Activated CD8-positive, alpha-beta memory T cell treated with anti-CD3 and anti-CD28 coated beads, Interleukin-2, amount 50 U/mL, for 48 hours (primary cell): ENCODE data around the gene PTPRN2.
"Not testable (repeated sequence)": the region's sequence is repeated elsewhere in the genome, so short reads cannot be mapped to it uniquely, and the experiment has no call there.

Experiments
- DNase-seq: peaks from one replicate; pipeline ENCODE4 v3.0.0-alpha.2; 2020

The PTPRN2 gene

DNA sequence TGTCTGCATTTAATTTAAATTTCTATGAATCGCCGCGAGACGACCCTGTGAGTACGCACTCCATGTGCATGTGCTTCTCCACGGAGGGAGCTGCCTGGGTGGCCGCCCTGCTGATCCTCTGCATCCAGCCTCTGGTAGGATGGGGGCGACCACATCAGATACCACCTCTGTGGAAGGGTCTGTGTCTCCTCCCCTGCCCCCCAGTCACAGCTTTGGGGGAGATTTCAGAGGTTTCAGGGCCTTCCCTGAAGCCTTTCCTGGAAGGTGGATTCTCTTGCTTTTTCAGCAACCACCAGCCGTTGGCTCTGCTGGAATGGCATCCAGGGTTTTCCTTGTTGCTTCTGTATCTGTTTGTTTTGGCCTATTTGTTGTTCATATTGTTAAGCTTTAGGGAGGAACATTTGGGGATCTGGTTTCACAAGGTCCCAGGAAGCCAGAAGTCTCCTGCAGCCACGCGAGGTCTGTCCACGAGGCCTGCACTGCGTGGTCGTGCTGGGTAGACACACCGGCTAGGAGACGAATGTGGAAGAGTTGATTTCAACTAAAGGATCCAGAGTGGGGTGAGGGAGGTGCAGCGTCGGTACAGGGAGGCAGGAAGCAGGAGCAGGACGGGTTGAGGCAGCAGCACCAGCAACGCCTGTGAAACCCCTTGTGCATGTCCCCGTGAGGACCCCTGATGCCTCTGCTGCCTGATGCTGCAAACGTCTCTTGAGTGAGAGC lies 329.1 kb downstream of the PTPRN2 start:
- no peak for DNase-seq

DNA sequence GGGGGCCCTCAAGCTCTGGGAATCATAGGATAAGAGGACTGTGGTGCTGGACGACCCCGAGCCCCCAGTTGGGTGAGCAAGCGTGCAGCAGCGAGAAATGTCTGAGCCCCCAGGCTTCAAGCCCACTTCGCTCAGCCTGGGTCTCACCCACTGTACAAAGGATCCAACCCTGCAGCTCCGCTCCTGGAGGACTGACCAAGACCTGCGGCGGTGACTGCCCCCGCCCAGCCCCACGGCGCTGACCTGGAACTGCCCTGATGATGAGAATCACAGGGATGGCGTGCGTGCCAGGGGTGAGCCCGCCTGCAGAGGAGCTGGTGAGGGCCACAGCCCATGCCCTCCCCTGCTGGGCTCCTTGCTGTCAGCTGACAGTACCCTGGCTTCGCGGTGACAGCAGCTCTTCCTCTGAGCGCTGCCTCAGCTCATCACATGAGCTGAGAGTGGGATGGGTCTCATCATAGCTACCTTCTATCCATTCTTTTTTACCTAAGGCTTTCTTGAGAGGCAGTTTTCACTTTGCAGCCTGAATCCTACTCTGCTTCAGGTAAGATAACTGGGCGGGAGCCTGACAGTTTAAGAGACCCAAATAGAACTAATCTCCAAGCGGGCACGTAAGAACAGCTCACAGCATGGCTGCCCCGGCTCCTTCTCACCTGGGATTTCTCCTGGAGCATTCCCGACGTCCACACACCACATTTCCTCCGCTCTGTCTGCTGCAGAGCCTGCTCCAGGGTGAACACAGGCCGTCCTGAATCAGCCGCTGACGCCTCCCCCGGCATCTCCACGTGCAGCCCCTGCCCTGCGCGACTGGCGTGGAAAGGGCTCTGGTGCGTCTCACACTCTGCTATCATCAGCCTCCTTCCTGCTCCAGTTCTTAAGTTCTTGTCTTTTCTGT lies 329.9 kb downstream of the PTPRN2 start:
- no peak for DNase-seq

DNA sequence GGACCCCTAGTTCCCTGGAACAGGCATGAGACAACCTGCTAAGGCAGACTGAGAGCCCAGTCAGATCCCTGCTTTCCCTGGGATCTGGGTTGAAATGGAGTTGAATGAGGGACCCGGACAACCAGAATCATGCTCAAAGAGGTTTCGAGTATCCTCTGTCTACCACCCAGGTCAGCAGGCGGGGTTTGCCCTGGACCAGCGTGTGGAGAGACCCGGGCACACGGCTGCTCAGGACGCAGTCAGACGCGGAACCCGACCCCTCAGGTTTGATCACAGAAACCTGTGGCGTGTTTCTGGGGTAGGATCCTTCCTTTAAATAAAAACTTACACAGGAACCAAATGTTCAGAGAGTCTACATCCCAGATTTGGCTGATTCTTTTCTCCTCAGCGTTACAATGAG lies 330.6 kb downstream of the PTPRN2 start:
- DNase-seq: no peak

DNA sequence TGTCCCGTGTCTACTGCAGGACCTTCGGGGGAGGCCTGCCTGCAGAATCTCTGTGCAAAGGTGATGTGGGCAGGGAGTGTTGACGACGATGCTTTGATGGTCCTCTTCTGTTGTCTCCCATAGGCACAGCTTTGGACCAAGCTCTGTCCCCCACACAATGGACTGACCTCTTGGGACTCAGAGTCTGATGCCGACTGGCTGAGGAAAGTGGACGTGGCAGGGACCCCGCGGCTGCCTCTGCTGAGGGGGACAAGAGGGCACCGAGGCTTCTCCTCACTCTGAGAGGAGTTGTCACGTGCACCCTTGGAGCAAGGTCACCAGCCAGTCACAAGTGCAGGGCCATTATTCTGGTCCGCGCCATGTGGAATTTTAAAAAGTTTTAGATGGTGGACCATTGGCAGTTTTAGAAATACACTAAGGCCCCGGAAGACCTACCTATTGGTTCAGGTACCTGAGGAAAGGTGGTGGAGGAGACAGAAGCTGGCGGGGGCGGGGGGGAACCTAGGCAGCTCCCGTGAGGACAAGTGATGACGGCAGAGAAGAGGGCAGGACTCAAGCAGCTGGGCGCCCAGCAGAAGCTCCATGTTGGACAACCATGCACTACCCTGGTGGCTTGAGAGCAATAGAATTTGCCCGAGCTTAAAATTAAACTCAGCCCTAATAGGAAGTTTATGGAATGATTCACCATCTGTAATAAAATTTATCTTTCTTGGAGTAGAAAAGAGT lies 331.4 kb downstream of the PTPRN2 start:
- DNase-seq: no peak

DNA sequence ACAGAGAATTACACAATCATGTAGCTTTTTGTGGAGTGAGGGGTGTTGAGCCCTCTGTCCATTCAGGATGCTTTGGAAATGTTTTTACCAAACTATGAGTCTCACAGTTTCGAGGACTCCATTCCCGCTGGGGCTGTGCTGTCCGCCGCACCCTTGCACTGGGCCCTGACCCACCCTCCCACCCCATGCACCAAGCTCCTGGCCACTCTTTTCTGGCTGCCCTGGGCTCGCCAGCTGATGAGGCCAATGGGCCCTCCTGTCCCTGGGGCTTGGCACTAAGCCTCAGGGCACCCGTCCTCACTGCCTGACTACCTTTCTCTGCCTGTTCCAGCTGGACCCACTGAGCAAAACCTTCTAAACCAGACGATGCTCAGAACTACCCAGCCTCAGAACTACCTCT lies 332.1 kb downstream of the PTPRN2 start:
- DNase-seq: no peak

DNA sequence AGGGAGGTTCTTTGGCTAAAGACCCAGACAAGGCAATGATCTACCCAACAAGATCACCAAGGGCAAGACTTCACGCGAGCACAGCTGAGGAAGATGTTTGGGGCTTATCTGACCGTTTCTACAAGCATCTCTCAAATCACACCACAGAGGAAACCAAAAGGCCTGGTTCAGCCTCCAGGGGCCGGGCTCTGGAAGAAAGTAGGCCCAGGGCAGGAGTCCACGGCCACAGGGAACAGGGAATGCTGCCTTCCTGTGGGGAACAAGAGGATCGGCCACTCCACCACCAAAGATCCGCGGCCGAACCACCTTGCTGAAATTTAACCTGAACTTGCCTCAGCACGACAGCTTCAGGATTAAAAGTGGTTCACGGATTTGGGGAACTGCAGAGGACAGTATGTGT lies 332.5 kb downstream of the PTPRN2 start:
- DNase-seq: no peak

DNA sequence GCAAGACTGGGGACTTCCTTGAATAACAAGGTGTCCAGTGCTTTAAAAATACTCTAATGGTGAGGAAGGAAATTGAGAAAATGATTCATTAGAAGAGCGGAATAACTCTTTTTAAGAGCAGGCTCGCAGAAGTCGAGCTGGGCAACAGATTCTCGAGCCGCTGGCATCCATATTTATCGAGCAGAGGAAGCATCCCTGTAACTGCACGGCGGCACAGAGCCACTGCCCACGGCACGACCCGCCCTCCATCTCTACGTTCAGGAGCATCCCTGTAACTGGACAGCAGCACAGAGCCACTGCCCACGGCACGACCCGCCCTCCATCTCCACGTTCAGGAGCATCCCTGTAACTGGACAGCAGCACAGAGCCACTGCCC lies 334.0 kb downstream of the PTPRN2 start:
- not testable (repeated sequence) for DNase-seq

DNA sequence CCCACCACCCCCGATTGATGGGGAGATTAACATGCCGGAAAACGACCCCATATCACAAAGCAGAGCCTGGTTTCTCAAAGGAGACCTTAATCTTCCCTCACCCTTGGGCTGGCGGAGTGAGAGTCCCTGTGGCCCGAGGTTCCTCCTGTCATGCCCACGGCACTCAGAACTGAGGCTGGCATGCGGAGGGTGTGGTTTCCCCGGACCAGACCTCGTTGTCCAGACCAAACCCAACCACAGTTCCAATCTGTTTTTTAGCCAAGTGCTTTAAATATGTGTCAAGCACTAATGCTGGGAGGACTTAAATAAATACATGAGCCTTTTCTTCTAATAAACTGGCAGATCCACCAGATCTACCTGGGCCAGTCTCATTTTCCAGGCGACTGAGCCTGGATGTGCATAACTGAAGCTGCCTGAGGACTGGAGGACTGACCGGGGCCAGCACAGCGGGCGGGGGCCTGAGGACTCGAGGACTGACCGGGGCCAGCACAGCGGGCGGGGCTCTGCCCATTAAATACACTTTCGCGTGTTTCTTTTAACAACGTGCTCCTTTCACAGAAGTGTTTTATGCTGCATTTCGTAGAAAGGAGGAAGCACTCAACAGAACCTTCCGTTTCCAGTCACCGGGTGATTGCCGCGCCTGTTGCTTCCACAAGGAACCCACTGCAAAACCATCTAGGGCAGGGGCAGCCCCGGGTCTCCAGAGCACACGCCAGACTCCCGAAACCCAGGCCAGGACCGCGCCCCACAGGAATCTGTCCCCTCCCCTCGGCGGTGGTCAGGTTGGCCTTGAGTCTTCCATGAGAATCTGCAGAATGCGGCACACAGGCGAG lies 334.6 kb downstream of the PTPRN2 start:
- peak; percentile 12 for DNase-seq

DNA sequence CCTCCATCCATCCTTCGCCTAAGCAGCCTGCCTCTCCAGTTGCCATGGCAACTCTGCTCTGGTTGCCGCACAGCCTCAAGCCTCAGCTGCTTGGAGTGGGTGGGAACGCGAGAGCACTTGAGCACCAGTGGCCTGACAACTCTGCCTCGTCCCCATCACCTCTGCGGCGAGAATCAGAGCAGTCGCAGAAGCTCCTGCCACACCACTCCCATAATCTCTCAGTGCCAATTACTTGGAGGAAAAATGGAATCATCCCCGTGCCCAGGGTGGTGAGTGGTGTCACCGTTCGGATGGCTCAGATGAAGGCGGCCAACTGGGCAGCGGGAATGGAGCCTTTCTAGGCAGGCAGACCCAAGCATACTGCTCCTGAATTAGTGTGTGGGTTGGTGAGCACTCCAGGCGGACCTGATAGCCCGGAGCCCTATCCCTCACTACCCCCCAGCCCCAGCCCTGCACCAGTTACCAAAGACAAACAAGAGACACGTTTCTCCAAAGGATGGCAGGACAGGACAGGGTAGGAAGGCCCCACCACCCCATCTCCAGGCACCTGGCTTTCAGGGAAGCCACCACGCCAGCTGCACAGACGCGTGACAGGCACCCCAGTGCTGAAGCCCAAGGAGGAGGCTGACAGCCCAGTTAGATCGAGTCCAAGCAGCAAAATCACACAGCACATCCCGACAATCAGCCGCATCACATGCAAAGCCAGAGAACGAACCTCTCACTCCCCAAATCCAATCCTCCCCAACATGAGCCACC lies 335.4 kb downstream of the PTPRN2 start:
- peak; percentile 23 for DNase-seq

DNA sequence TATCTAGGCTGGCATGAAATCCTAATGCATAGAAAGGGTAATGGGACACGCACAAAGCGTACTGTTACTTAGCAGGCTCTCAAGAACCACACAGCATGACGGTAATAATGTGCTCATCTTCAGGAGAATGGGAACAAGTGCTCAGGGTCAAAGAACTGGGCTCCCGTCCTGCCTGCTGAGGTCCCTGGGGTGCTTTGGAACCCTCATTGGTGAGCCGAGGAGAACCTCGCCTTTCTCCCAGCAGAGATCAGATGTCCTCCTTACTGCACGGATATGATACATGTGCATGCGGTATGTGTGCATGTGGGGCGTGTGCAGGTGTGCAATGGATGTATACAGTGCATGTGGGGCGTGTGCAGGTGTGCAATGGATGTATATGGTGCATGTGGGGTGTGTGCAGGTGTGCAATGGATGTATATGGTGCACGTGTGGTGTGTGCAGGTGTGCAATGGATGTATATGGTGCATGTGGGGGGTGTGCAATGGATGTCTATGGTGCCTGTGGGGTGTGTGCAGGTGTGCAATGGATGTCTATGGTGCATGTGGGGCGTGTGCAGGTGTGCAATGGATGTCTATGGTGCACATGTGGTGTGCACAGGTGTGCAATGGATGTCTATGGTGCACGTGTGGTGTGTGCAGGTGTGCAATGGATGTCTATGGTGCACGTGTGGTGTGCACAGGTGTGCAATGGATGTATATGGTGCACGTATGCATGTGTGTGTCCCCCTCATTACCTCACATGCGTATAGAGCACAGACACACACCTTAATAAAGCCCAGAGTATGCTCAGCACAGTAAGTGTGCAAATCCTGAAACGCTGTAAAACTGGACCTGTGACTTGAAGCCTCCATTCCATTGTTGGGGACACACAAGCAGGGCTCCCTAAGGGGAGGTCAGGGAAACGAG lies 336.3 kb downstream of the PTPRN2 start:
- DNase-seq: no peak

DNA sequence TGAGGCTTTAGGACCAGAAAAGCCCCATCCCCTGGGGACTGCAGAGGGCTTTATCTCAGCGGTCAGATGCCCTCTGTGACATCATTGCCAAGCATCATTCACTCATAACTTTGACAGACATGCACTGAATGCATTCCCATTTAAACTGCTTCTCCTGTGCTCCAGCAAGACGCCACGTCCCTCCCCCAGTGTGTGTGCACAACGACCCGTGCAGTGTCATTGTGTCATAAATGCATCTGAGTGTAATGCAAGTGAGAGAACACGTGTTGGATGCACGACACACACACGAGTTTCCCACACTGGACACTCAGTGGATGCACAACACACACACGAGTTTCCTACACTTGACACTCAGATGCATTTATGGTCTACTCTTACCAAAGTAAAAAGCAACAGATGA lies 337.9 kb downstream of the PTPRN2 start:
- no peak for DNase-seq

DNA sequence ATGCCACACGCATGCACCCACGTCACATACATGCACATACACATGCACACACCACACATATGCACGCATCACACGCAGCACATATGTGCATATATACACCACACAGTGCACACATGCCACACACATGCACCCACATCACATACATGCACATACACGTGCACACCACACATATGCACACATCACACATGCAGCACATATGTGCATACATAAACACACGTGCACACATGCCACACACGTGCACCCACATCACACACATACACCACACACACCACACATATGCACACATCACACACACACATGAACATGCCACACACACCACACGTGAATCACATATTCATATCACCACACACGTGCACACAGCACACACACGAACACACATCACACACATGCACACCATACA lies 338.8 kb downstream of the PTPRN2 start:
- DNase-seq: no peak

DNA sequence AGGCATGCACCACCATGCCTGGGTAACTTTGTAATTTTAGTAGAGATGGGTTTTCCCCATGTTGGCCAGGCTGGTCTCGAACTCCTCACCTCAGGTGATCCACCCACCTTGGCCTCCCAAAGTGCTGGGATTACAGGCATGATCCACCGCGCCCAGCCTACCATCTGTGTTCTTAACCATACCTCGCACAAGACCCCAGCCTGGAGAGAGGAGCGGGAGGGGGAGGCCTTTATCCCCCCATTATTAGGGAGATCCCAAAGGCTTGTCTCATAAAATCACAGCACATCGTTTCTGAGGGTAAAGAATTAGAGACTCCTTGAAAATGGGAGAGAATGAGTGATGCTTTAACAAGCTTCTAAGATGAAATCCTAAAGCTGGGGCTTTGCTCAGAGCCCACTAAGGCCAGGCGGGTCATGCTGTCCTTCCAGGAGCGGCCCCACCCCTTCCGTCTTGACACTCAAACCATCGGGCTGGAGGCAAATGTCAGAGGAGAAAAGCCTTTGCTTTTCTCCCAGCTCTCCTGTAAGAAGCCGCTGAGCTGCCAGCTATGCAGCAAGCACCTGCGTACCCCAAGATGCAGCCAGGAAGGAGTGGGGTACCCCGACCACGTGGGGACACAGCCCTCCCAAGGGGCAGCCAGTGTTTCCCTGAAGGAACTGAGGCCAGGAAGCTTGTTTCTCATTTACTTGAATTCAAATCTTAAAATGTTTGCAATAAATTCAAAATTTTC lies 339.7 kb downstream of the PTPRN2 start:
- no peak for DNase-seq

DNA sequence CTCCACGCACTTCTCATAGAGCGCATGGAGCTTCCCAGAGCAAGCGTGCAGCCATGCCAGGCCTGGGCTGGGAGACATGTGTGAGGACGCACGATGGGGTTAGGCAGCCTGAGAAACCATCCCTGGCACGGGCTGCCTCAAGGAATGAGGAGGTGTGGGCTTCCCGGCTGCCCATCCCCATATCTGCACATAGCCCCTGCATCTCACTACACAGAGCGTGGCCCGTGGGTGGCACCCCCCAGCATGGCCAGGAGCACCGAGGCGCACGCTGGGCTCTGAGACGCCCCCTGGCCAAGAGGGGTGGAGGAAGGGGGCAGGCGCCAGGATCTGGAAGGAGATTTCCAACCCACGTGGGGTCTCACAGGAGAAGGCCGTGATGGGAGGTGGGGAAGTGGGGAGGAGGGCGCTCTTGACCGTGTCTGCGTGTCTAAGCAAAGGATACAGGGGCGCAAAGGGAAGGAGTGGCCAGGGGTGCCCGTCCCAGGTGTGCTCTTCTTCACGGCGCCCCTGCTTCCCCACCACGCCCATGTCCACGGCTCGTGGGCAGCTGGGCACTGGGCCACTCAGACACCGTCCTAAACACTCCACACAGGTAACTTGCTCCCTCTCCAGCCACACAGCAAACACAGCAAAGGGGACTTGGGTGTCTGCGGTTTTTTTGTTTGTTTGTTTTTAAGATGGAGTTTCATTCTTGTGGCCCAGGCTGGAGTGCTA lies 340.5 kb downstream of the PTPRN2 start:
- DNase-seq: no peak

DNA sequence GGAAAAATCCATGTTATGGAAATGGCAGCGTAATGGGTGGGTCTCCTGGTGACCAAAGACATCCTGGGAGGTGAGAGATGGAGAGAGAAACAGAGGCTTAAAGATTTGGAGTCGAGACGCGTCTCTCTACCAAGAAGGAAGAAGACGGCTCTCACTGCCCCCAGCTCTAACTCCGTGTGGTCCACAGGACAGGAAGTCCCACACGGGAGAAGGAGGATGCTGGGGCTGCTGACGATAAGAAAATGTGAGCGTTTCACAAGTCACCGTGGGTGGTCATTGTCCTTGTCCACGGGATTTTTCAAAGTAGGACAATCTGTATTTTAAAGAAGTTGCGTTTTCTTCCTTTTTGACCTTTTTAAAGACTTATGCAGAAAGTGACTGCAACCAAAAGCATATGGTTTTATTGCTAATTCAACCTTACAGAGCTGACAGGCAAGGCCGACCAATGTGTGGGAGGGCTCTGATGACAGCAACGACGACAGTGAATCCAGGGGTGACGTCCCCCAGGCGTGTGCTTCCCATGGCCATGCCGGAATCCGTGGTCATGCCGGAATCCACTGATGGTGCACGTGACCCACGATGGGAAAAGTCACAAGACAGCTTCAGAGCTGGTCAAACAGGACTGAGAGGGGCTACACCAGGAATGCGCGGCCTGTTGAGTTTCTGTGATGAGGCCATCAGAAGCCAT lies 341.2 kb downstream of the PTPRN2 start:
- no peak for DNase-seq

DNA sequence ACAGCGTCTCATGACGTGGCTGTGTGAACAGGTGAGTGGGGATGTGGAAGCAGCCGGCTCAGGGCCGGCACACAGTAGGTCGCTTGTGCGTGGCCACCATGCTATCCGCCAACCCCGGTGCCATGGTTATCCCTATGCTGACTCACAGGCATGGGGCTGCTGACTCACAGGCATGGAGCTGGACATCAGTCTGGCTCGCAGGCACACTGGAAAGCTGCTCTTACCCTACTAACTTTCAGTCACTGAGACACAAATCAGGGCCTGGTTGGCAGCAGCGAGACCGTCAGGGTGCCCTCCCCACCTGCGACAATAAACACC lies 341.9 kb downstream of the PTPRN2 start:
- no peak for DNase-seq

DNA sequence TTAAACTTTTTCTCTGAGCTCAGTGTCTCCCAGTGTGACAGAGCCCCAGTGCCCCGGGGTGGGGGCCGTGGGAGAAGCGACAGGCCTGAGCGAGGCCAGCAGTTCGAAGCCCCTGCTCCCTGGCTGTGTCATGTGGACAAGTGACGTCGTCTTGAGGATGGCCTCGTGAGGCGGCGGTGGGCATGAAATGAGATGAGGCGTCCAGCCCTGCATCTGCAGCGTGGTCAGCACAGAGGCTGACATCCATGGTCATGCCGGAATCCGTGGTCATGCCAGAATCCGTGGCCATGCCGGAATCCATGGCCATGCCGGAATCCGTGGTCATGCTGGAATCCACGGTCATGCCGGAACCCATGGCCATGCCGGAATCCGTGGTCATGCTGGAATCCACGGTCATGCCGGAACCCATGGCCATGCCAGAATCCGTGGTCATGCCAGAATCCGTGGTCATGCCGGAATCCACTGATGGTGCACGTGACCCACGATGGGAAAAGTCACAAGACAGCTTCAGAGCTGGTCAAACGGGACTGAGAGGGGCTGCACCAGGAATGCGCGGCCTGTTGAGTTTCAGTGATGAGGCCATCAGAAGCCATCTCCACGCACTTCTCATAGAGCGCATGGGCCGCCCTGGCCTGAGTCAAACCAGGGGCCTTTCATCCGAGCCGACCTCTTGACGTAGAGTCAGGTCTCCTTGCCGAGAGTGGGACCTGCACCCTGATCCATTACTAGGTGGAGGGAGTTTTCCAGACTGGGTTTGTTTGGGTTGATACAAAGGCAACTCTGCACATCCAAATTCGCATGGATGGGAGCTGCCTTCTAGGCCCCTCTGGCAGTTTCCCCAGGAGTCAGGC lies 342.5 kb downstream of the PTPRN2 start:
- DNase-seq: peak; percentile 15

DNA sequence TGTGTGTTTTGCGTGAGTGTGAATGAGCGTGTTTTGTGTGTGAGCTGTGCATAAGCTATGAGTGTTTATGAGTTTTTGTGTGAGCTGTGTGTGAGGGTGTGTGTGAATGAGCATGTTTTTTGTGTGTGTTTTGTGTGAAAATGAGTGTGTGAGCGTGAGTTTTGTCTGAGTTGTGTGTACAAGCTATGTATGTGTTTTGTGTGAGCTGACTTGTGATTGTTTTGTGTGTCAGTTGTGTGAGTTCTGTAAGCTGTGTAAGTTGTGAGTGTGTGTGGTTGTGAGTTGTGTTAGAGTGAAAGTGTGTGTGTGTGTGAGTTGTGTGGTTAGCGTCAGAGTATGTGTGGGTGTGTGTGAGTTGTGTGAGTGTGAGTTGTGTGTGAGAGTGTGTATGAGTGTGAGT lies 343.2 kb downstream of the PTPRN2 start:
- no peak for DNase-seq
